Panc1 (cell line): ENCODE measurements around the gene GCHFR. TPM values are rescaled to one million over a fixed set of nuclear protein-coding genes. Genes with fewer than 3 reads are reported as not detected.

Experiments used
- ATAC-seq: fragments of 200-7000 bp; cut with Tn5 transposase; 2 replicates; pipeline ENCODE4 v1.9.1; 2020; ENCODE audit warnings: mild to moderate bottlenecking, moderate library complexity
- BruUV-seq: library from RNA; stranded (reverse); fragments of 400-500 nt; replicated peaks from 2 replicates; lab custom pipeline; 2021; lab: Mats Ljungman, UMichigan
- CTCF ChIA-PET: fragments of 300-600 bp; sonication (Branson Sonifier 250); formaldehyde crosslinking; loops from one replicate; lab custom pipeline; 2022; ENCODE audit warnings: antibody characterized with exemption; lab: Charles Lee
- POLR2A ChIA-PET: fragments of 300-600 bp; sonication (Branson Sonifier 250); formaldehyde crosslinking; loops from one replicate; lab custom pipeline; 2022; ENCODE audit warnings: antibody characterized with exemption; lab: Charles Lee
- DNase-seq: peaks from one replicate; pipeline ENCODE4 v3.0.0-alpha.2; 2010; ENCODE audit warnings: low read depth, low spot score
- H3K27ac ChIP-seq: 2 replicates; pipeline ENCODE4 v1.5.1; 2011; ENCODE audit warnings: mild to moderate bottlenecking, low read length, inconsistent platforms
- H3K27me3 ChIP-seq: fragments of 200-500 bp; sonication (Bioruptor generic); 2 replicates; pipeline ENCODE4 v1.6.0; 2014; ENCODE audit warnings: low read length, inconsistent platforms; ENCODE audit not compliant: control insufficient read depth, insufficient read depth
- H3K36me3 ChIP-seq: fragments of 200-500 bp; sonication (Bioruptor generic); 2 replicates; pipeline ENCODE4 v1.5.1; 2014; ENCODE audit warnings: inconsistent platforms, mild to moderate bottlenecking, low read length, moderate library complexity; ENCODE audit not compliant: control insufficient read depth, insufficient read depth
- H3K4me1 ChIP-seq: 2 replicates; pipeline ENCODE4 v1.5.1; 2011; ENCODE audit warnings: inconsistent platforms, mild to moderate bottlenecking, low read length, moderate library complexity; ENCODE audit not compliant: control insufficient read depth, insufficient read depth
- H3K4me3 ChIP-seq, 2 experiments: 2 replicates each; pipeline ENCODE4 v1.5.1; 2011 to 2012; ENCODE audit warnings: low read depth in 2 of 2, low read length in 2 of 2, mild to moderate bottlenecking in 2 of 2, inconsistent platforms in 1 of 2, moderate library complexity in 1 of 2
- H3K9me3 ChIP-seq: fragments of 200-500 bp; sonication (Bioruptor generic); 2 replicates; pipeline ENCODE4 v1.5.1; 2014; ENCODE audit warnings: low read depth, mild to moderate bottlenecking, inconsistent platforms, low read length, moderate library complexity; ENCODE audit not compliant: control insufficient read depth, insufficient read depth
- POLR2AphosphoS5 ChIP-seq: IDR thresholded peaks from 2 replicates; pipeline ENCODE4 v1.6.1; 2012; ENCODE audit warnings: mild to moderate bottlenecking, low read depth, low read length, moderate library complexity
- REST ChIP-seq, 2 experiments: IDR thresholded peaks; 2 replicates each; pipeline ENCODE4 v1.6.1; 2011 to 2012; ENCODE audit warnings: low read depth in 2 of 2, control low read depth in 1 of 2, low read length in 1 of 2, mild to moderate bottlenecking in 1 of 2, moderate library complexity in 1 of 2; ENCODE audit not compliant: insufficient read depth in 1 of 2
- SIN3A ChIP-seq: IDR thresholded peaks from 2 replicates; pipeline ENCODE4 v1.6.1; 2012; ENCODE audit warnings: low read depth, mild to moderate bottlenecking, low read length, moderate library complexity, borderline replicate concordance; ENCODE audit not compliant: insufficient read depth
- TCF7L2 ChIP-seq: IDR thresholded peaks from 2 replicates; pipeline ENCODE4 v1.6.1; 2011; ENCODE audit warnings: mild to moderate bottlenecking, low read depth, low read length, inconsistent platforms
- in situ Hi-C: cut with HindIII; loops from 2 replicates; pipeline ENCODE4 v1.10.0; 2016; ENCODE audit warnings: low sequenced_read_pairs, low pct_unique_long_range_greater_than_20kb
- intact Hi-C: fragments of 100-400 bp; cut with micrococcal nuclease; formaldehyde crosslinking; loops from one replicate; pipeline ENCODE4 v1.10.0; 2022; ENCODE audit not compliant: unreplicated experiment
- total RNA-seq: library from RNA; stranded (reverse); gene quantifications from one replicate; pipeline ENCODE4 v1.2.1, GENCODE V29; 2021; ENCODE audit not compliant: unreplicated experiment
- TF ChIP-seq, protein P1 (sequence below): fragments of 450-650 bp; IDR thresholded peaks from 2 replicates; pipeline ENCODE4 v1.5.1; 2017; ENCODE audit warnings: mild to moderate bottlenecking

Gene GCHFR
- total RNA-seq, 1 experiment from 2014 or later, result 37.2 TPM

GRCh38 chr15:40756938-40757337 is 6.9 kb upstream of the GCHFR start:
- ChIA-PET POLR2A (interaction anchor here (0.7 to 1.0 kb wide), 2 partner anchors 68 to 466 kb away, joined by 8 to 11 read pairs; no protein-coding TSS in a partner anchor), CTCF (interaction anchor here (0.5 to 0.6 kb wide), 2 partner anchors 20 to 43 kb away, joined by 4 read pairs; no protein-coding TSS in a partner anchor)
- TF ChIP-seq, protein P1, sequence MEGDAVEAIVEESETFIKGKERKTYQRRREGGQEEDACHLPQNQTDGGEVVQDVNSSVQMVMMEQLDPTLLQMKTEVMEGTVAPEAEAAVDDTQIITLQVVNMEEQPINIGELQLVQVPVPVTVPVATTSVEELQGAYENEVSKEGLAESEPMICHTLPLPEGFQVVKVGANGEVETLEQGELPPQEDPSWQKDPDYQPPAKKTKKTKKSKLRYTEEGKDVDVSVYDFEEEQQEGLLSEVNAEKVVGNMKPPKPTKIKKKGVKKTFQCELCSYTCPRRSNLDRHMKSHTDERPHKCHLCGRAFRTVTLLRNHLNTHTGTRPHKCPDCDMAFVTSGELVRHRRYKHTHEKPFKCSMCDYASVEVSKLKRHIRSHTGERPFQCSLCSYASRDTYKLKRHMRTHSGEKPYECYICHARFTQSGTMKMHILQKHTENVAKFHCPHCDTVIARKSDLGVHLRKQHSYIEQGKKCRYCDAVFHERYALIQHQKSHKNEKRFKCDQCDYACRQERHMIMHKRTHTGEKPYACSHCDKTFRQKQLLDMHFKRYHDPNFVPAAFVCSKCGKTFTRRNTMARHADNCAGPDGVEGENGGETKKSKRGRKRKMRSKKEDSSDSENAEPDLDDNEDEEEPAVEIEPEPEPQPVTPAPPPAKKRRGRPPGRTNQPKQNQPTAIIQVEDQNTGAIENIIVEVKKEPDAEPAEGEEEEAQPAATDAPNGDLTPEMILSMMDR, result no peak
- no peak for TF ChIP-seq REST (IDR thresholded peaks at IDR 0.05; ENCODE audit: insufficient read depth in 1 of 2, low read depth in 2 of 2, low read length in 1 of 2)
- no peak for TF ChIP-seq POLR2AphosphoS5
- no peak for TF ChIP-seq TCF7L2
- TF ChIP-seq SIN3A, result no peak
- no peak for ATAC-seq
- no peaks in the 10 kb centered on the region; the same call in 1 of the 2 replicates for H3K36me3 ChIP-seq
- no peaks in the 10 kb centered on the region for H3K27me3 ChIP-seq
- no peak overlapping the region for H3K4me3 ChIP-seq
- in situ Hi-C loops, result no loop called here
- H3K27ac ChIP-seq, result no peak overlapping the region
- H3K9me3 ChIP-seq, result no peaks in the 10 kb centered on the region
- no peak for DNase-seq
- intact Hi-C loops, result no loop called here
- no TSS peak for BruUV-seq
- H3K4me1 ChIP-seq, result peaks cover 17% of the 10 kb centered on the region

- ATAC-seq (no peak), DNase-seq (no peak)
- Histone ChIP-seq H3K9me3 (no peaks in the 10 kb centered on the region), H3K4me3 (no peak overlapping the region), H3K36me3 (no peaks in the 10 kb centered on the region; the same call in 1 of the 2 replicates), H3K4me1 (peaks cover 21% of the 10 kb centered on the region), H3K27me3 (no peaks in the 10 kb centered on the region), H3K27ac (no peak overlapping the region)
- POLR2A ChIA-PET, result no interaction called here
- BruUV-seq, result no TSS peak
- in situ Hi-C loops, result no loop called here
- CTCF ChIA-PET, result no interaction called here
- TF ChIP-seq TCF7L2 (no peak), REST (IDR thresholded peaks at IDR 0.05; ENCODE audit: insufficient read depth in 1 of 2, low read depth in 2 of 2, low read length in 1 of 2) (no peak), POLR2AphosphoS5 (no peak), SIN3A (no peak)
- TF ChIP-seq, protein P1, result no peak
- intact Hi-C loops, result no loop called here
Measured at GRCh38 chr15:40759961-40760360, 3.9 kb upstream of the GCHFR start.
